ENCODE data around the gene PEAK1. TPM values are rescaled to one million over a fixed set of nuclear protein-coding genes. Genes with fewer than 3 reads are reported as not detected.
A peak's percentile ranks its signal among the peaks of the same experiment; 100 is the strongest.

PEAK1 gene
- polyA plus RNA-seq, 2 of the 4 experiments (the other 2 are of a cell fraction): 7.5 to 13.7 TPM

- FAIRE-seq: peak; percentile 7
- no peak overlapping the region for H3K4me2 ChIP-seq
- no peak for ATAC-seq
- no peak for DNase-seq (ENCODE audit: low read depth in 1 of 2, low spot score in 1 of 2)
- H3K4me3 ChIP-seq: no peak overlapping the region
- WGBS (ENCODE audit: missing lambda C conversion rate): 91% methylated on average over 2 of the region's 2 CpGs
- ChIA-PET CTCF (interaction anchor here (0.9 kb wide), 1 partner anchor 319 kb away, joined by 4 read pairs; no protein-coding TSS in a partner anchor), POLR2A (no interaction called here)
- no peaks in the 10 kb centered on the region for H3K4me1 ChIP-seq
- no peaks in the 10 kb centered on the region for H3K9me3 ChIP-seq
- TF ChIP-seq GATA3 (IDR thresholded peaks at IDR 0.05; ENCODE audit: borderline replicate concordance) (no peak), CHD4 (IDR thresholded peaks at IDR 0.05; ENCODE audit: borderline replicate concordance) (no peak), MAZ (IDR thresholded peaks at IDR 0.05; ENCODE audit: borderline replicate concordance, low read depth, low read length) (no peak)
- H3K27ac ChIP-seq: no peak overlapping the region
Observed at GRCh38 chr15:77225088-77225487, 194.8 kb downstream of the PEAK1 start.

GRCh38 chr15:77224352-77224751 is 195.6 kb downstream of the PEAK1 start:
- Histone ChIP-seq H3K4me3 (no peak overlapping the region), H3K4me1 (no peaks in the 10 kb centered on the region), H3K4me2 (no peak overlapping the region), H3K27ac (no peak overlapping the region), H3K9me3 (no peaks in the 10 kb centered on the region)
- no peak for DNase-seq (ENCODE audit: low read depth in 1 of 2, low spot score in 1 of 2)
- POLR2A ChIA-PET: no interaction called here
- no peak for ATAC-seq
- FAIRE-seq: no peak
- TF ChIP-seq RARB (CRISPR knock-in tag; IDR thresholded peaks at IDR 0.05) (no peak), MYC (IDR thresholded peaks at IDR 0.05; ENCODE audit: borderline replicate concordance, low read length) (no peak), SMC3 (IDR thresholded peaks at IDR 0.05) (no peak), HMGXB4 (CRISPR knock-in tag; IDR thresholded peaks at IDR 0.05; ENCODE audit: borderline replicate concordance) (no peak), CHD2 (IDR thresholded peaks at IDR 0.05; ENCODE audit: low read length, partially characterized antibody) (no peak), HOXB13 (CRISPR knock-in tag; IDR thresholded peaks at IDR 0.05; ENCODE audit: low read depth) (no peak), NR3C1 (IDR thresholded peaks at IDR 0.05) (no peak), EHF (CRISPR knock-in tag; IDR thresholded peaks at IDR 0.05) (no peak), RCOR1 (IDR thresholded peaks at IDR 0.05; ENCODE audit: low read depth, low read length) (no peak), RAD21 (conservative IDR thresholded peaks at IDR 0.05 in 1 of 2, IDR thresholded peaks at IDR 0.05 in 1 of 2) (no peak), JUNB (IDR thresholded peaks at IDR 0.05) (no peak)
- WGBS (ENCODE audit: missing lambda C conversion rate): 96% methylated on average over 1 of the region's 1 CpG
- CTCF ChIA-PET: interaction anchor here (0.9 to 1.2 kb wide), 2 partner anchors 272 to 319 kb away, joined by 3 to 4 read pairs; no protein-coding TSS in a partner anchor

- no peak overlapping the region for H3K4me3 ChIP-seq
- WGBS (ENCODE audit: missing lambda C conversion rate): 86% methylated on average over 3 of the region's 3 CpGs
- TF ChIP-seq ELK1 (IDR thresholded peaks at IDR 0.05; ENCODE audit: low read depth, low read length) (no peak), NFE2L2 (conservative IDR thresholded peaks at IDR 0.05; ENCODE audit: low read length) (no peak), RAD21 (conservative IDR thresholded peaks at IDR 0.05 in 1 of 2, IDR thresholded peaks at IDR 0.05 in 1 of 2) (no peak), JUN (IDR thresholded peaks at IDR 0.05) (no peak), E2F6 (IDR thresholded peaks at IDR 0.05; ENCODE audit: borderline replicate concordance, low read depth) (no peak), USF2 (IDR thresholded peaks at IDR 0.05) (no peak), KDM5A (IDR thresholded peaks at IDR 0.05) (no peak), RFX5 (IDR thresholded peaks at IDR 0.05) (no peak), CBX2 (IDR thresholded peaks at IDR 0.05; ENCODE audit: borderline replicate concordance, low read depth) (no peak), FOXS1 (CRISPR knock-in tag; IDR thresholded peaks at IDR 0.05) (no peak), BHLHE40 (IDR thresholded peaks at IDR 0.05; ENCODE audit: low read depth, low read length) (no peak), HMGXB4 (CRISPR knock-in tag; IDR thresholded peaks at IDR 0.05; ENCODE audit: borderline replicate concordance) (no peak)
- ChIA-PET POLR2A (no interaction called here), CTCF (no interaction called here)
- DNase-seq (ENCODE audit: low read depth in 1 of 2, low spot score in 1 of 2) (no peak), FAIRE-seq (no peak), ATAC-seq (no peak)
- H3K27ac ChIP-seq: no peak overlapping the region
- no peaks in the 10 kb centered on the region for H3K4me1 ChIP-seq
- no peaks in the 10 kb centered on the region for H3K9me3 ChIP-seq
- H3K4me2 ChIP-seq: no peak overlapping the region
Observed at GRCh38 chr15:77221708-77222107, 198.2 kb downstream of the PEAK1 start.

Data from A549 (cell line).